HTR-8/SVneo (cell line): ENCODE measurements around the gene ZNF747.

Experiments used
- DNase-seq: peaks from one replicate; pipeline ENCODE4 v3.0.0; 2011; ENCODE audit warnings: low spot score, mixed read lengths; ENCODE audit not compliant: insufficient read length
- FAIRE-seq: peaks from 2 replicates; lab custom pipeline; 2011; peaks lifted over from hg19 to GRCh38; lab: Jason Lieb, UNC

ZNF747 gene

DNA sequence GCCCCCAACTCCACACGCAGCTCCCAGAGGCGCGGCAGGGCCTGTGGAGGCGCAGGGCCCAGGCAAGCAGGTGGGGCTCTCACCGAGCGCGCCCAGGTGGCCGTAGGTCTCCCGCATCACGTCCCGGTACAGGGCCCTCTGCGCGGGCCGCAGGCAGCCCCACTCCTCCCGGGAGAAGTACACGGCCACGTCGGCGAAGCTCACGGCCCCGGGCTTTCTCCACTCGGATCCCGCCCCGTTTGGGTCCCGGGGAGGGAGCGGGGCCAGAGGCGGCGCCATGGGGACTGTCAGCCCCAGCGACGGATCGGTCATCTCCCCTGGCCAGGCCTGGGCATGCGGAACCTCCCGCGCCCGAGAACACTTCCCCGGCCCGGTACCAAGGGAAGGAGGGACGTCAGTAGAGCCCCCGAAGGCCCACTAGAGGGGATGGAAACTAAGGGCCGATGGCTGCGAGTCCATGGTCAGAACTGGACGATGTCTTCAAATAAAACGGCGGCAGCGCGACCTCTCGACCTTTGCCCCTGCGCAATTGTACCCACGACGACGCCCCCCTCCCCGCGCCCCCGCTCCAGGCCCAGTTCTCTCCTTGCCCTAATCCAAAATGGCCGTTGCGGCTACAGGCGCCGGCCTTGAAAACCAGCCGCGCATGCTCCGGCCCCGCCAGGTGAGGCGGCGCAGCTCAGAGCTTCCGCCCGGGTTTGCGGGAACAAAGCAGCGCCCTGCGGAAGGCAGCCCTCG is at the start of gene ZNF747:
Gene ZNF747, minus strand, starts transcription at position 491 of the 738 bp plus-strand sequence. Its CDS starts 179 bp downstream, at position 312.
- FAIRE-seq (no peak), DNase-seq (peak; percentile 89)

- no peak for DNase-seq
- FAIRE-seq = no peak
Observed at GRCh38 chr16:30582611-30583340, 48.1 kb upstream of the ZNF747 start.

DNA sequence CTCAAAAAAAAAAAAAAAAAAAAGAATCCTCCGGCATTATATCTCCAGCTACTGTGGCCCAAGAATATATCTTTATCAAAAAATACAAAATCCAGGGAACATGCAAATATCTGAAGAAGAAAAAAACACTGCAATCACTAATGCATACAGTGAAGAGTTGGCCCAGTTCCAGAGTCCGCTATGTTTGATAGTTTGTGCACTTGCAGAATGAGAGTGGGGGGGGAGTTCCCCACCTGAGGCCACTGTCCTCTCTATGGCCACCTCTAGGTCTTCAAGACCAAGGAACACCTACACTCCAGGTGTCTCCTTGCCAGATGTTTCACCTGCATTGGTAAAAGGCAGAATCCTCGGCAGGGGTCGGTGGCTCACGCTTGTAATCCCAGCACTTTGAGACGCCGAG is 46.8 kb upstream of the ZNF747 start:
- no peak for DNase-seq
- no peak for FAIRE-seq

DNA sequence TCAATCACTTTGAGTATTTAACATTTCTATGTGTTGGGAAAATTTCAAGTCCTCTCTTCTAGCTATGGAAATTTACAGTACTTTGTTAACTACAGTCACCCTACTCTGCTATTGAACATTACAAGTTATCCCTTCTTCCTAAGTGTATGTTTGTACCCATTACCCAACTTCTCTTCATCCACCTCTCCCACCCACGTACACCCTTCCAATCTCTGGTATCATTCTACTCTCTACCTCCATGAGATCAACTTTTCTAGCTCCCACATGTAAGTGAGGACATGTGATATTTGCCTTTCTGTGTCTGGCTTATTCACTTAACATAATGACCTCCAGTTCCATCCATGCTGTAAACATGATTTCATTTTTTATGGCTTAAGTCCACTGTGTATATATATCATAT is 40.0 kb upstream of the ZNF747 start:
- DNase-seq (no peak), FAIRE-seq (no peak)

DNA sequence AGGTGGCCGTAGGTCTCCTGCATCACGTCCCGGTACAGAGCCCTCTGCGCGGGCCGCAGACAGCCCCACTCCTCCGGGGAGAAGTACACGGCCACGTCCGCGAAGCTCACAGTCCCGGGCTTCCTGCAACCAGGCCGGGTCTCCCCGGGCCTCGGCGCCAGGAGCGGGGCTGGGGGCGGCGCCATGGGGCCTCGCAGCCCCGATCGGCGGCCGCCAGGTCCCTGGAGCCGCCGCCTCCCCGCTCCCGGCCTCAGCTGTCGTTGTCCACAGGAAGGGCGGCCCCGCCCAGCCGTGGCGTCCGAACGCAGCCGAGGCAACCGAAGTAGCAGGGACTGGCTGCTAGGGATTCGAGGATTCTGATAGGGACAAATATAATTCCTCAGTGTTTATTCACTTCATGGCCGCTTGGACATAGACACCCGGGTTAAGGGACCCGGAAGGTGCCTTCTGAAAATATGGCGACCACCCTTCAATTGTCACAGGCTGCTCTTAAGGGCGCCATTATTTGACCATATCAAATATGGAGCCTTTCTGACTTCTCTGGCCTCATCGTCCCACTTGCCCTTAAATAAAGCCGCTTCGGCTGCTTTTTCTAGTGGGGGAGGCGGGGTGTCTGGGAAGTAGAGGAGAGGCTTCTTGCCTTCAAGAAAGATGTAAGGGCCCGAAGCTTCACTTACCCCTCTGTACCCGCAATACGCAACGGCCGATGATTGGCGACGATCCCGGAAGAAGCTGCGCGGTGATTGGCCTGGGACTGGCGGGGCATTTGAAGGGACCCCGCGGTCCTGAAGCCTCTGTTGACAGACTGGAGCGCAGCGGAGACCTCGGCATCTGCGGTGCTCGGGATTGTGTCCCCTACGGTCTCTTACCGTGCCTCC is 37.0 kb upstream of the ZNF747 start, which contains the start of gene ZNF688:
Gene ZNF688, minus strand, starts transcription at position 270 of the 878 bp plus-strand sequence. Its CDS starts 85 bp downstream, at position 185.
- DNase-seq (peak; percentile 95), FAIRE-seq (no peak)

DNA sequence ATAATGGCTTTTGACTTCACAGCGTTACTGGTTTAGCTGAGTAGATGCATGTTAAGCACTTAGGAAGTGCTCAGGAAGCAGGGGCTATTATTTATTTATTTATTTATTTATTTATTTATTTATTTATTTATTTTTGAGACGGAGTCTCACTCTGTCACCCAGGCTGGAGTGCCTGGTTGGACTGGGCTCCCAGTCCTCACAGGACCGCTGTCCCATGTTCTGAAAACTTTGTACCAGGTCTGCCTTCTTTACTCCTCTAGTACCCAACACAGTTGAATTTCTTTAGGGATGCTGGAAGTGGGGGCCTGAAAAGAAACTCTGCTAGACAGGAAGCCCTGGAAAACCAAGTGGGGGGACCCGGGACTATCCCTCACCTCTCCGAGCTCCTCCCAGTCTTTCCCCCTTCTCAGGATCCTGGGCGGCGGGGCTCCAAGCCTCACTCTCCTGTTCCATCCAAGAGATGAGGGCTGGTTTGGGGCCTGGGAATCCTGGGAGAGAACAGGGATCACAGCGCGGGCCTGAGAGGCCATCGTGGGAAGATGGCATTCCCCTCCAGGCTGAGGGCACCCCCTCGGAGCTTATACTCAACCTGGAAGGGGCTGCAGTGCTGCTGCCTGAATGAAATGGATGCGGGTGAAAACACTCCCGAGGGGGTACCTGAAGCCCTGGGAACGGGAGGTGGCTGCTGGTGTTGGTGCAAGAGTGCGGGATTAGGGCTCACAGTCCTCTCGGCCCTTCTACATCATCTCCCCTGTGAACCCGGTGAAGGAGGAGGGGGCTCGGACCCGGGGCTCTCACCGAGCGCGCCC is 36.2 kb upstream of the ZNF747 start:
- DNase-seq (no peak), FAIRE-seq (no peak)

DNA sequence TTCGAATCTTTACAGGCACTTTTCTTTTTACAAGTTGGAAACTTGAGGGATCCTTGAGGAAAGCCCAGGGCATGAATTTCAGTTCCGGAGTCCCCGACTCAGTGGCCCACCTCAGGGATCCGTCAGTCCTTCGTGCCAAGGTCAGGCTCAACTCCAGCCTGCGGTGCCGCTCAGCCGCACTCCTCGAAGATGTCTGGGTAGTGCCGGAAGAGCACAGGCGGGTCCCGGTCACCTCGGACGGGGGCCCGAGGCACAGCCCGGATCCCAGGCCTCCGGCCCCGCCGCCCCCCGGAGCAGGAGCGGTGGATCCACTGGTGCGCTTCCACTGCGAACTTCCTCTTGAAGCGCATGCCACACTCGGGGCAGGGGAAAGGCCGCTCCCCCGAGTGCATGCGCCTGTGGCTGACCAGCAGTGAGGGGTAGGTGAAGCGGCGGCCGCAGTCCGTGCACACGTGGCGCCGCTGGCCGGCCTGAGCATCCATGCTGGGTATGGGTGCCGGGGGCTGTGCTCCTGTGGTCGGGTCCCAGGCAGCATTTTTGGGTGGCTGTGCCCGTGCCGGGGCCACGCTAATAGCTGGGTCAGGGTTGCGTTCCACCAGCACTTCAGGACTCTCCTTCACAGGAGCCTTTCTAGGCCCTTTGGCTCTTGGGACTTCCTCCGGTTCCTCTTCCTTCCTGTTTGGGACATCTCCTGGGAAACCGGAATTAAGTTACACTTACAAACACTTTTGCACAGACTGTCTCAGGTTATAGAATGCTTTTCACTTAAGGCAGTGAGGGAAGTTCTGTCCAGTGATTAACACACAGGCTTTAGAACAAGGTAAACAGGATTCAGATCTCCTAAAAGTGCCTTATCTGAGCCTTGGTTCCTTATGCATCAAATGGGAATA is 35.3 kb upstream of the ZNF747 start:
- FAIRE-seq (no peak), DNase-seq (no peak)

GRCh38 chr16:30569281-30569680 is 34.6 kb upstream of the ZNF747 start:
- no peak for DNase-seq
- no peak for FAIRE-seq

DNA sequence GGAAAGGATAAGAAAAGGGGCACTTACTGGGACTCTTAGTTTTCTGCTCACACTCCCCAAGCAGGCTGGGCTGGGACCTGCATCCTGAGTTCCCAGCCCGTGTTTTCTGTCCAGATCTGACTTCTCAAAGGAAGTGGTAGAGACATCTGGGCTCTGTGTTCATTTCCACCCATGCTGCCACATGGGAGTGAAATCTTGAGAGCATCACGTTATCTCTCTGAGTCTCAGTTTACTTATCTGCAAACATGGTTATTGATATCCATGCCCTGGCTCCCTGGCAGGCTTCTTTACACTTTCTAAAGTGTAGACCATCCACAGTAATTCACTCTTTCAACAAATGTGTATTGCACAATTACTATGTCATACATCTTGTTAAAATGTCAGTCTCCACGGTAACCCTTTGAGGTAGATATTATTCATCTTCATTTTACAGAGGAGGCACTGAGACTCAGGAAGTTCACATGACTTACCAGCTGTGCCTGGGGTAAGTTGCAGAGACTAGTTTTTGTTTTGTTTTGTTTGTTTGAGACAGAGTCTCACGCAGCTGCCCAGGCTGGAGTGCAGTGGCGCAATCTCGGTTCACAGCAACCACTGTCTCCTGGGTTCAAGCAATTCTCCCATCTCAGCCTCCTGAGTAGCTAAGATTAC is 33.5 kb upstream of the ZNF747 start:
- FAIRE-seq (peak; percentile 48), DNase-seq (peak; percentile 86)

DNA sequence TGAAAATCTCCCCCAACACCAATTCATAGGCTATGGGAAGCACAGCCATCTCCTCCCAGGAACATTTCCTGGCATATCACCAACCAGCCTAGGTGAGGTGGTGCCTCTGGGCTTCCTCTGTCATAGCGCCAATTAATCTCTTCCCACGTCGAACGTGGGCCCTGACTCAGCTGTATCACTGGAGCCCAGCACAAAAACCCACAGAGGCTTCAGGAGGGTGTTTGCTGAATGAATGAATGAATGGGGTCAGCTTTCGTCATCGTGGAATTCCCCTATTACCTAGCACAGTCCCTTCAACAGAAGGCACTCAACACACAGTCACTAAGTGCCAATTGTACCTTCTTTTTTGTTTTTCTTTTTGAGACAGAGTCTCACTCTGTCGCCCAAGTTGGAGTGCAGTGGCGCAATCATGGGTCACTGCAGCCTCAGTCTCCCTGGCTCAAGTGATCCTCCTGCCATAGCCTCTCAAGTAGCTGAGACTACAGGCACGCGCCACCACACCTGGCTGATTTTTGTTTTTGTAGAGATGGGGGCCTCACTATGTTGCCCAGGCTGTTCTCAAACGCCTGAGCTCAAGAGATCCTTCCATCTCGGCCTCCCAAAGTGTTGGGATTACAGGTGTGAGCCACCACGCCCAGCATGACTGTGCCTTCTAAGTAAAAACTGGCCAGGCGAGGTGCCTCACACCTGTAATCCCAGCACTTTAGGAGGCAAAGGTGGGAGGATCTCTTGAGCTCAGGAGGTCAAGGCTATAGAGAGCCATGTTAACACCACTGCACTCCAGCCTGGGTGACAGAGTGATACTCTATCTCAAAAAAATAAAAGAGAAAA is 32.7 kb upstream of the ZNF747 start:
- DNase-seq (no peak), FAIRE-seq (no peak)

DNA sequence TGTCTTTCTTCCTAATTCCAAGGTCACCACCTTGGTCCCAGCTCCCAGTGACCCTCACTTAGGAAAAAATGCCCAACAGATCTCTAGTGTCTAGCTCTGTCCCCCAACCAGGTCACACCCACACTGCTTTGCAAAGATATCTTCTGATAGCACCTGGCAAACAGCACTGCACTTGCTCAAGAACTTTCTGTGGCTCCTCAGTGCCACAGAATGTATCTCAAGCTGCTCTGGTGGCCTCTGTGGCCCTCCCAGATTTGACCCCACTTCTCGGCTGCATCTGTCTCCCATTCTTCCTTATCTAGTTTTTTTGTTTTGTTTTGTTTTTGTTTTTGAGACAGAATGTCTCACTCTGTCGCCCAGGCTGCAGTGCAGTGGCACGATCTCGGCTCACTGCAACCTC is 31.9 kb upstream of the ZNF747 start:
- no peak for DNase-seq

GRCh38 chr16:30565984-30566383 is 31.3 kb upstream of the ZNF747 start:
- FAIRE-seq (no peak), DNase-seq (no peak)

More for the DNA sequence above, 31.9 kb upstream of the ZNF747 start:
- no peak for FAIRE-seq

DNA sequence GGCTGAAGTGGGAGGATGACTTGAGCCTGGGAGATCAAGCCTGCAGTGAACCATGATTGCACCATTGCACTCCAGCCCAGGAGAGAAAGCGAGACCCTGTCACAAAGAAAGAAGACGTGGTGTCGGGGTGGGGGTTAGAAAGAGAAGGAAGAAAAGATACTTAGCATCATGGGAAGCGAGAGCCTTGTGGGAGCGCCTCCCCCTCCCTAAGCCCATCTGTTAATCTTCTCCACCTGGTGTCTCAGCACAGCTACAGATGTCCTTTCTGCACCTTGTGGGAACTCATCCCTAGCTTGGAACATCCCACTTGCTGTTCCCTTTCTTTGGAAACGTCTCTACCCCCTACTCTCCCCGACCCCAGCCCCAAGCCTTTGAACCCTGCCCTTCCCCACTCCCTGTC is 30.9 kb upstream of the ZNF747 start:
- FAIRE-seq (no peak), DNase-seq (no peak)

GRCh38 chr16:30562021-30562420 is 27.4 kb upstream of the ZNF747 start:
- no peak for FAIRE-seq
- DNase-seq = no peak

- FAIRE-seq (no peak), DNase-seq (no peak)
Observed at GRCh38 chr16:30561089-30561816, 26.6 kb upstream of the ZNF747 start.

DNA sequence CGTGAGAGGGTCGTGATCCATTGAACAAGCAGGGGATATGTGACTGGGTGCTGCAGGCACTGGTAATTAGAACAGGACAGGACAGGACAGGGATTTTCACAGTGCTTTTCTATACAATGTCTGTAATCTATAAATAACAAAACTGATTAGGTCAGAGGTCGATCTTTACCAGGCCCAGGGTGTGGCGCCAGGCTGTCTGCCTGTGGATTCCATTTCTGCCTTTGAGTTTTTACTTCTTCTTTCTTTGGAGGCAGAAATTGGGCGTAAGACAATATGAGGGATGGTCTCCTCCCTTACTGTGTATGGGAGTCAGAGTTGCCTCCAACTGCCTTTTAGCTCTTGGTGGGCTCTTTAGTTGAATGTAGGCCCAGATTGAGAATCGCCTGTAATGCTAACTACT is 25.0 kb upstream of the ZNF747 start:
- no peak for DNase-seq
- FAIRE-seq = no peak
